Measurements from ENCODE around the gene ALDH1L1. TPM values are rescaled to one million over a fixed set of nuclear protein-coding genes. Genes with fewer than 3 reads are reported as not detected.
"Not testable (repeated sequence)": the region's sequence is repeated elsewhere in the genome, so short reads cannot be mapped to it uniquely, and the experiment has no call there.

Gene ALDH1L1
- total RNA-seq, 2 experiments from 2014 or later: not detected

DNA sequence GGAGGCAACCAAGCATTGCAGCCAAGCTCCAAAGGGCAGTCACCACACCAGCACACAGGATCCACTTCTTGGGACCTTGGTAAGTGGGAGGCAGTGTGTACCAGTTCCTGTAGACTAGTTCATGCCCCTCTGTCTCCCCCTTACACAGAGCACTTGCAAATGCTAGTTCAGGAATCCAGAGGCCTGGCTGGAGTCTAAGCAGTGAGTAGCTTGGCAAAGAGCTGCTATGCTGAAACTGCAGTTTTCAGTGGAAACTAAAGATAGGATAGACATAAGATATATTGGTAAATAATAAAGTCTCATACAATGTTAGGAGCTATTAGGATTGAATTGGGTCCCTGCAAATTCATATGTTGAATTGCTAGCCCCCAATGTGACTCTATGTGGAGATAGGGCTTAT, 82.6 kb downstream of the ALDH1L1 start:
- ChIA-PET POLR2A (interaction anchor here (1.4 kb wide), 1 partner anchor 12 kb away, joined by 4 read pairs; no protein-coding TSS in a partner anchor), CTCF (no interaction called here)
- Mint-ChIP-seq H3K4me1 (ENCODE audit: low read depth) (no peaks in the 10 kb centered on the region), H3K36me3 (ENCODE audit: low read depth) (peaks cover 12% of the 10 kb centered on the region), H3K4me3 (no peak overlapping the region), H3K9me3 (peaks cover 24% of the 10 kb centered on the region), H3K27me3 (no peaks in the 10 kb centered on the region), H3K27ac (no peak overlapping the region)
- TF ChIP-seq, protein P1, sequence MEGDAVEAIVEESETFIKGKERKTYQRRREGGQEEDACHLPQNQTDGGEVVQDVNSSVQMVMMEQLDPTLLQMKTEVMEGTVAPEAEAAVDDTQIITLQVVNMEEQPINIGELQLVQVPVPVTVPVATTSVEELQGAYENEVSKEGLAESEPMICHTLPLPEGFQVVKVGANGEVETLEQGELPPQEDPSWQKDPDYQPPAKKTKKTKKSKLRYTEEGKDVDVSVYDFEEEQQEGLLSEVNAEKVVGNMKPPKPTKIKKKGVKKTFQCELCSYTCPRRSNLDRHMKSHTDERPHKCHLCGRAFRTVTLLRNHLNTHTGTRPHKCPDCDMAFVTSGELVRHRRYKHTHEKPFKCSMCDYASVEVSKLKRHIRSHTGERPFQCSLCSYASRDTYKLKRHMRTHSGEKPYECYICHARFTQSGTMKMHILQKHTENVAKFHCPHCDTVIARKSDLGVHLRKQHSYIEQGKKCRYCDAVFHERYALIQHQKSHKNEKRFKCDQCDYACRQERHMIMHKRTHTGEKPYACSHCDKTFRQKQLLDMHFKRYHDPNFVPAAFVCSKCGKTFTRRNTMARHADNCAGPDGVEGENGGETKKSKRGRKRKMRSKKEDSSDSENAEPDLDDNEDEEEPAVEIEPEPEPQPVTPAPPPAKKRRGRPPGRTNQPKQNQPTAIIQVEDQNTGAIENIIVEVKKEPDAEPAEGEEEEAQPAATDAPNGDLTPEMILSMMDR (IDR thresholded peaks at IDR 0.05): no peak
- ATAC-seq (no peak), DNase-seq (no peak)
- intact Hi-C loops (cut with micrococcal nuclease): no loop called here

- H3K9me3 Mint-ChIP-seq: peaks cover 24% of the 10 kb centered on the region
- H3K27me3 Mint-ChIP-seq; H3K4me3 Mint-ChIP-seq; intact Hi-C loops (cut with micrococcal nuclease); H3K27ac Mint-ChIP-seq; DNase-seq; H3K4me1 Mint-ChIP-seq (ENCODE audit: low read depth); ATAC-seq: not testable (repeated sequence)
- POLR2A ChIA-PET: interaction anchor here (0.7 kb wide), 1 partner anchor 129 kb away, joined by 3 read pairs; no protein-coding TSS in a partner anchor
- H3K36me3 Mint-ChIP-seq (ENCODE audit: low read depth): peaks cover 16% of the 10 kb centered on the region
- CTCF ChIA-PET: interaction anchor here (1.3 kb wide), 1 partner anchor 23 kb away, joined by 4 read pairs; no protein-coding TSS in a partner anchor
Observed at GRCh38 chr3:126096274-126096673, 84.1 kb downstream of the ALDH1L1 start.

DNA sequence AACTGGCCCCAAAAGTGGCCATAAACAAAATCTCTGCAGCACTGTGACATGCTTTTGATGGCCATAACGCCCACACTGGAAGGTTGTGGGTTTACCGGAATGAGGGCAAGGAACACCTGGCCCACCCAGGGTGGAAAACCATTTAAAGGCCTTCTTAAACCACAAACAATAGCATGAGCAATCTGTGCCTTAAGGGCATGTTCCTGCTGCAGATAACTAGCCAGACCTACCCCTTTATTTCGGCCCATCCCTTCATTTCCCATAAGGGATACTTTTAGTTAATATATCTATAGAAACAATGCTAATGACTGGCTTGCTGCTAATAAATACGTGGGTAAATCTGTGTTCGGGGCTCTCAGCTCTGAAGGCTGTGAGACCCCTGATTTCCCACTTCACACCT, 88.3 kb downstream of the ALDH1L1 start:
- peaks cover 17% of the 10 kb centered on the region for H3K36me3 Mint-ChIP-seq (ENCODE audit: low read depth)
- CTCF ChIA-PET; H3K27me3 Mint-ChIP-seq; H3K27ac Mint-ChIP-seq; H3K4me1 Mint-ChIP-seq (ENCODE audit: low read depth); DNase-seq; ATAC-seq; POLR2A ChIA-PET; H3K4me3 Mint-ChIP-seq; intact Hi-C loops (cut with micrococcal nuclease): not testable (repeated sequence)
- peaks cover 27% of the 10 kb centered on the region for H3K9me3 Mint-ChIP-seq

- peaks cover 5% of the 10 kb centered on the region for H3K9me3 Mint-ChIP-seq
- ChIA-PET POLR2A (no interaction called here), CTCF (interaction anchor here (1.0 kb wide), 1 partner anchor 107 kb away, joined by 3 read pairs; no protein-coding TSS in a partner anchor)
- ATAC-seq (no peak), DNase-seq (no peak)
- H3K27me3 Mint-ChIP-seq: no peaks in the 10 kb centered on the region
- H3K27ac Mint-ChIP-seq: no peak overlapping the region
- intact Hi-C loops (cut with micrococcal nuclease): no loop called here
- TF ChIP-seq, protein P1 (IDR thresholded peaks at IDR 0.05): no peak
- H3K36me3 Mint-ChIP-seq (ENCODE audit: low read depth): peaks cover 13% of the 10 kb centered on the region
- no peak overlapping the region for H3K4me3 Mint-ChIP-seq
- H3K4me1 Mint-ChIP-seq (ENCODE audit: low read depth): peaks cover 21% of the 10 kb centered on the region
Observed at GRCh38 chr3:126087552-126088175, 92.7 kb downstream of the ALDH1L1 start.

- intact Hi-C loops (cut with micrococcal nuclease): no loop called here
- H3K36me3 Mint-ChIP-seq (ENCODE audit: low read depth): peaks cover 9% of the 10 kb centered on the region
- CTCF ChIA-PET: interaction anchor here (1.8 kb wide), 1 partner anchor 12 kb away, joined by 3 read pairs; no protein-coding TSS in a partner anchor
- ATAC-seq (no peak), DNase-seq (peak; percentile 61)
- peaks cover 2% of the 10 kb centered on the region for H3K9me3 Mint-ChIP-seq
- H3K4me1 Mint-ChIP-seq (ENCODE audit: low read depth): peaks cover 21% of the 10 kb centered on the region
- peak overlapping the region; percentile 58 for H3K27ac Mint-ChIP-seq
- TF ChIP-seq, protein P1 (IDR thresholded peaks at IDR 0.05): no peak
- no peaks in the 10 kb centered on the region for H3K27me3 Mint-ChIP-seq
- POLR2A ChIA-PET: interaction anchor here (1.5 kb wide), 1 partner anchor 13 kb away, joined by 4 read pairs; no protein-coding TSS in a partner anchor
- H3K4me3 Mint-ChIP-seq: peak overlapping the region; percentile 84
Observed at GRCh38 chr3:126085841-126086240, 94.5 kb downstream of the ALDH1L1 start.

DNA sequence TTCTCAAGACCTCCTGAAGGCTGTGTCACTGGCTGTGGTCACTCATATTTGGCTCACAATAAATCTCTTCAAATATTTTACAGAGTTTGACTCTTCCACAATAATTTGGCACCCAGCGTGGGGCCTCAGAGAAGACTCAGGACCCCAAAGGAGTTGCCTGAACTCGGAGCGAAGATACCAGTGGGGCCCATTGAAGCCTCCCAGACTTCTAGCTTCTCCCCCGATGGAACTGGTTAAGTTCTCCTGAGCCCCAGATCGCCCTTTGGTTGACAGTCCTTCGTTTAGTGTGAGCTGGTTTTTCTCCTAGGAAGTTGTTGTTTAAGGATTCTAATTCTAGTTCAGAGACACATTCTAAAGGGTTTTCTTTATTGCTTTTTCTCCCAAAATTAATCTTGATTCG, 95.1 kb downstream of the ALDH1L1 start:
- Mint-ChIP-seq H3K4me1 (ENCODE audit: low read depth) (peaks cover 21% of the 10 kb centered on the region), H3K4me3 (peak overlapping the region; percentile 84), H3K27me3 (no peaks in the 10 kb centered on the region), H3K36me3 (ENCODE audit: low read depth) (peaks cover 9% of the 10 kb centered on the region), H3K9me3 (peaks cover 2% of the 10 kb centered on the region), H3K27ac (peak overlapping the region; percentile 58)
- ATAC-seq (no peak), DNase-seq (no peak)
- ChIA-PET POLR2A (interaction anchor here (1.5 kb wide), 1 partner anchor 13 kb away, joined by 4 read pairs; no protein-coding TSS in a partner anchor), CTCF (interaction anchor here (1.8 kb wide), 1 partner anchor 12 kb away, joined by 3 read pairs; no protein-coding TSS in a partner anchor)
- intact Hi-C loops (cut with micrococcal nuclease): no loop called here
- TF ChIP-seq, protein P1 (IDR thresholded peaks at IDR 0.05): no peak
